Inflammatory macrophage treated with lipopolysaccharide for 4 hours (primary cell): ENCODE results near the gene CPE.
"Not testable (repeated sequence)": the region's sequence is repeated elsewhere in the genome, so short reads cannot be mapped to it uniquely, and the experiment has no call there.

Source experiments
- DNase-seq: peaks from one replicate; pipeline ENCODE4 v3.0.0-alpha.2; 2020

CPE gene

GRCh38 chr4:165410214-165410613, 31.4 kb downstream of the CPE start:
- DNase-seq, result no peak

GRCh38 chr4:165415910-165416309, 37.1 kb downstream of the CPE start:
- DNase-seq, result no peak

GRCh38 chr4:165418073-165418472, 39.3 kb downstream of the CPE start:
- no peak for DNase-seq

- DNase-seq, result no peak
These were observed 46.8 kb downstream of the CPE start for GRCh38 chr4:165425629-165426028.

GRCh38 chr4:165426331-165426730, 47.5 kb downstream of the CPE start:
- peak; percentile 2 for DNase-seq

- no peak for DNase-seq
These were observed 48.0 kb downstream of the CPE start for GRCh38 chr4:165426823-165427222.

GRCh38 chr4:165428957-165429356, 50.1 kb downstream of the CPE start:
- DNase-seq, result no peak

GRCh38 chr4:165433529-165433928, 54.7 kb downstream of the CPE start:
- DNase-seq, result no peak

GRCh38 chr4:165437691-165438090, 58.9 kb downstream of the CPE start:
- DNase-seq, result no peak

GRCh38 chr4:165439344-165439743, 60.5 kb downstream of the CPE start:
- DNase-seq, result no peak

GRCh38 chr4:165439981-165440380, 61.2 kb downstream of the CPE start:
- DNase-seq, result no peak

GRCh38 chr4:165440415-165441158, 61.8 kb downstream of the CPE start:
- no peak for DNase-seq

GRCh38 chr4:165443276-165443675, 64.5 kb downstream of the CPE start:
- DNase-seq, result no peak

GRCh38 chr4:165448700-165449099, 69.9 kb downstream of the CPE start:
- DNase-seq, result no peak

- DNase-seq, result no peak
These were observed 70.5 kb downstream of the CPE start for GRCh38 chr4:165449333-165449732.

- no peak for DNase-seq
These were observed 72.1 kb downstream of the CPE start for GRCh38 chr4:165450871-165451270.

- not testable (repeated sequence) for DNase-seq
These were observed 74.3 kb downstream of the CPE start for GRCh38 chr4:165453140-165453539.

- DNase-seq, result no peak
These were observed 75.6 kb downstream of the CPE start for GRCh38 chr4:165454426-165454825.

GRCh38 chr4:165457793-165458192, 79.0 kb downstream of the CPE start:
- peak; percentile 13 for DNase-seq

- DNase-seq, result peak; percentile 6
These were observed 79.7 kb downstream of the CPE start for GRCh38 chr4:165458471-165458870.

- no peak for DNase-seq
These were observed 82.5 kb downstream of the CPE start for GRCh38 chr4:165461159-165461821.

GRCh38 chr4:165462009-165462408, 83.2 kb downstream of the CPE start:
- DNase-seq, result no peak

- no peak for DNase-seq
These were observed 85.6 kb downstream of the CPE start for GRCh38 chr4:165464376-165464775.

GRCh38 chr4:165464813-165465381, 86.1 kb downstream of the CPE start:
- peak; percentile 41 for DNase-seq
